NCI-H510A treated with DMSO at 0.1 percent for 48 hours (cell line): ENCODE results near the gene SLC14A1.
A peak's percentile ranks its signal among the peaks of the same experiment; 100 is the strongest.

Source experiments
- DNase-seq: peaks from one replicate; lab custom pipeline; 2025; lab: John Stamatoyannopoulos, UW

Gene SLC14A1

DNA sequence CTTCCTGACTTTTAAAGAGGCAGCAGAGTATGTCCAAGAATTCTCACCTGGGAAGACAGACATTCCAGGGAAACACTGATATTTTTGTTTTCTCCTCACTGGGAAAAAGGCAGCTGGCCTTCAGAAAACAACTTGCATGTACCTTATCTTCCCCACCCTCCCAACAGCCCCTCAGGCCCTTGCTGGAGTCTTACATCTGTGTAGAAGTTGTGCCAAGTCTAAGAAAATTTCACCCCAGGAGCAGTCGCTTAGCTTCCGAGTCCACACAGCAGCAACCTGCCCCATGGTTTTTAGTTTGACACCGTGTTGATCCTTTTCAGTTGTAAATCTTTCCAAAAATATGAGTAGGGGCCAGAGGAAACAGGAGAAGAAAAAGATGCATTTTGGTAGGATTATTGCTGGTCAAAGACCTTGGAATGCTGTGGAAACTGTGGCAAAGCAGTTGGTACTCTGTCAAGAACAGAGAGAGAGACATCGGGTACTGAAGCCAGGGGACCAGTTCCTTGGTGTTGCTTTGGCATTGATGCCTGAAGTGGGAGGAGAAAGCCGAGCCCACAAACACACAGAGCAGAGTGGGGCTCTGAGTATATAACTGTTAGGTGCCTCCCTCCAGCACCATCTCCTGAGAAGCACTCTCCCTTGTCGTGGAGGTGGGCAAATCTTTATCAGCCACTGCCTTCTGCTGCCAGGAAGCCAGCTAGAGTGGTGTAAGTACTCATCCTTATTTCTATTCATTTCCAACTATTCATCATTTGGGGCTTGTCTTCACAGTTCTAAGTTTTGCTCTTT lies at the start of gene SLC14A1:
SLC14A1 (plus strand) TSS at position 615 of the 789 bp plus-strand sequence. CDS start 6,140 bp downstream, outside the sequence.
- no peak for DNase-seq

GRCh38 chr18:45677276-45677807 lies 46.6 kb upstream of the SLC14A1 start:
- DNase-seq: no peak

GRCh38 chr18:45678441-45678840 lies 45.5 kb upstream of the SLC14A1 start:
- no peak for DNase-seq

DNA sequence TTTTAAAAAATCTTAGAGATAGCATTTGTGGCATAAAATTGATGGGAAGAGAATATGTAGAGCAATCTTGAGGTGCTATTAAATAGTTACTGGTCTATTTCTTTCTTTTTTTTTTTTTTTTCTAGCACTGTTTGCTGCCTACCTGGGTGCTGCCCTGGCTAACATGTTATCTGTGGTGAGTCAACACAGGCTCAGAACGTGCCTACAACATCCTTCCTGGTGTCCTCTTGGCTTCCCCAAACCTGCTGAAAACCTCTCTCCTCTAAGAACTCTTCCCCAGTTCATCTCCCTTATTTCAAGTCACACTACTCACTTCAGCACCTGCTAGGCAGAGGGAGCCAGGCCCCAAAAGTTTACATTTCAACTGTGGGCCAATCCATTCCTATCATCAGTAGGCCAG lies 45.1 kb upstream of the SLC14A1 start:
- no peak for DNase-seq

DNA sequence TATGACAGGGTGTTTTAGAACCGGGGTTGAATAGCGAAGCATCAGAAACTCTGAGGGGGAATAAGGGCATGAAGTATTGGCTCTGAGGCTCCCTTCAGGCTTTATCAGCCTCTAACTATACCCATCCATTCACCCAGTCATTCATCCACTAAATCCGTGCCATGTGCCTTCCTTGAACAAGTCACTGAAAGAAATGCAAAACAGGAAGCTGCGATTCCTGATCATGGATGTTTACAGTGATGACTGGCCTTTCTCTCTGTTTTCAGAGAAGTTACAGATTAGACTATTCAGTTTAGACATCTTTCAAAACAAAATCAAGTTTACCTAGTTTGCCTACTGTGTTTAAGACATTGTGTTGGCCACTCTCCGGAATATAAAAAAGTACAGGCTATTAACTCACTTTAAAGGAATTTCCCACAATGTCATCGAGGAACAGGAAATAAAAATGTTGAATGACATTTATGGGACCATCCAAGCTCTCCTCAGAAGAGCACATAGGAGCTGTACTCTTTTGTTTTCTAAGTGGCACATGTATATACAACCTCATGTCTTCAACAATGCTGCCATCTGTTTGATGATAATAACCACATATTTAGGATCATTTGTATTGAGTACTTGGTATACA lies 43.8 kb upstream of the SLC14A1 start:
- DNase-seq: no peak

- DNase-seq: no peak
These were observed 41.8 kb upstream of the SLC14A1 start for GRCh38 chr18:45682181-45682580.

DNA sequence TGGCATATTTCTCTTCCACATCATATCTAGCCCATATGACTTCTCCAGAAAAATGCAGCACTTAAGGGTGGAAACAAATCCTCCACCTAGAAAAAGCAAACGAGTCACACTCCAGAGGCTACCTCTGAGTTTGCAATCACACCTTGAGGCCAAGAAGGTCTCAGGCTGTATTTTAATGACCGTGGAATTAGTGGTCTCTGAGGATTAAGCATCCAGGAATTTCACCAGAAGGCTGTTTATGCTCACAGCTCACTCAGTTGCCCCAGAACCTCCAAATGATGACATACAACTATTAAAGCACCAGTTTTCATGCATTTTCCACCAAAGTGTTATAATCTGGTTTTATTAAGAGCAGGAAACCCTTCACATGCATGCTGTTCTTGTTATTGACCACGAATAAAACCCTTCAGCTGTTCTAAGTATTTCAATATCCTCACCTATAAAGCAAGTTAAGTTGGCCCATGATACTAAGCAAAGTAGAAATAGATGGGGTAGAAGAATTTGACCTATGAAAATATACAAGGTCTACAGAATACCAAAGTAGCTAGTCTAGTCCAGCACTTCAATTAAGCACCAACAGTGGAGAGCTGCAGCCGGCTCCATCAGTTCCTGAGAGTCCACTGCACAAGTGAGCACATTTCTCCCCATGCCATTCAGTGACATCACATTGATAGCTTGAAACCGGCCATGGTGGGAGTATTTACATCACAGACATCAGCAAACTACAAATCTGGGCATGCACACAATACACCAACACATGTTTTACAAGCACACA lies 39.5 kb upstream of the SLC14A1 start:
- no peak for DNase-seq

GRCh38 chr18:45686891-45687611 lies 36.9 kb upstream of the SLC14A1 start:
- DNase-seq: no peak

DNA sequence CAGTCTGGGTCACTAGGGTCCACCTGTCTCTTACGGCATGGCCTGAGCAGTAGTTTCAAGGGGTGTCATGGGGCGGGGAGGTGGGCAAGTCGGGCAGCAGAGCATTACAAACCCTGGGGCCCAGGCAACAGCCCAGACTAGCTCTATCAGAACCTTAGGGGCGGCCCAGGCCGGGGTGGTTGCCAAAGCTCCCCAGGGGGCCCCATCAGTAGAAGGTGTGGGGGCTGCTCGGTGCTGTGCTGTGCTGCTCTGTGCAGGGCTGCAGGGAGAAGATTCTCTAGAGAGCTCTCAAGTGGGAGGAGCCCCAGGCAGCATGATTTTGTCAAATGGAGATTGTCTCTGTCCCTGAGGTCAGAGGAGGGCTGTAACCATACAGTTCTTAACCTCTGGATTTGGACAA lies 36.4 kb upstream of the SLC14A1 start:
- DNase-seq: no peak

- DNase-seq: no peak
These were observed 35.9 kb upstream of the SLC14A1 start for GRCh38 chr18:45688113-45688512.

DNA sequence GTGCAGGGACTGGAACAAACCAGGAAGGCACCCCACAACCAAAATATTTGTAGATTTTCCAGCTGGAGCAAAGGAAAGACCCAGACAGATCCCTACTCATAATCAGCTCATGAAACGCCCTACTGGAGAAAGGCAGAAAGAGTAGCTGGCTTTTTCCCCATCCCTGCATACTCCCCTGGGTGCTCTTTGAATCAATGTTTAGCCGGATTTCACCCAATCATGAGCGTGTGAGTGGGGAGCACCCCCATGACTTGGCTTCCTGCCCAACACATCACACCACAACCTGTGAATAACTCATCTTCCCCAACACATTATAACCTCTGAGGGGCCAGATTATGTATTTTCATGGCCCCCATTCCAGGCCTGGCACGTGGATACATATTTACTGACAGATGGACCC lies 35.1 kb upstream of the SLC14A1 start:
- DNase-seq: no peak

DNA sequence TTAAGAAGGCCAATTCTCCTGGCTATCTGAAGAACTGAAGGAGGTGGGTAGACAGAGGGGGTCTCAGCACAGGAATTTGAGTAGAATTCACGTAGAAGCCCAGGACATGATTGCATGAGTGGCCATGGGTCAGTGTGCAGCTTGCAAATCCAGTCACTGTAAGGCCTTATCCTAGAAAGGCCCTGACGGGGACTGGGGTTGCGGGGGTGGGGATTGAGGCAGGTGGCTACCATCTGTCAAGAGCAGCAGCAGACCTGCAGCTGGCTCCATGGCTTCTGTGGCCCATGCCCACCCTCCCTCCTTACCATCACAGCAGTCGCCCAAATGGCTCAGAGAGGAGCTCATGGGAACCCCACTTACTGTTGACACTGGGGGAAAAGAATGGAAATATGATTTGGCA lies 34.6 kb upstream of the SLC14A1 start:
- DNase-seq: no peak

GRCh38 chr18:45690975-45691815 lies 32.8 kb upstream of the SLC14A1 start:
- DNase-seq: peak; percentile 23

DNA sequence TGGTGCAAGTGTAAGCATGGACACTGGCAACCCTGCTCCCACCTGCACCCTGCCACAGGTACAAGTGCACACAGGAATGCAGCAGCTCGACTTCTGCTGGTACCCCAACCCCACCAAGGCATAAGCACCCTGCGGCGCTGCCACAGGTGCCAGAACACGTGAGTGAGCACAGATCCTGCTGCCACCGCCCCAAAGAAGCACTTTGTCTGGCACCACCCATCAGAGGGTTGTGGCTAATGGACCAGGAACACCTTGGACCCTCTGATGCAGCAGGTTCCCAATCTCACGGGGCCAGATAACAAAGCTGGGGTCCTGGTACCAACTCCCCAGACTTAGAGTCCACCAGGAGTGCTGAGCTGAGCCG lies 32.2 kb upstream of the SLC14A1 start:
- no peak for DNase-seq

DNA sequence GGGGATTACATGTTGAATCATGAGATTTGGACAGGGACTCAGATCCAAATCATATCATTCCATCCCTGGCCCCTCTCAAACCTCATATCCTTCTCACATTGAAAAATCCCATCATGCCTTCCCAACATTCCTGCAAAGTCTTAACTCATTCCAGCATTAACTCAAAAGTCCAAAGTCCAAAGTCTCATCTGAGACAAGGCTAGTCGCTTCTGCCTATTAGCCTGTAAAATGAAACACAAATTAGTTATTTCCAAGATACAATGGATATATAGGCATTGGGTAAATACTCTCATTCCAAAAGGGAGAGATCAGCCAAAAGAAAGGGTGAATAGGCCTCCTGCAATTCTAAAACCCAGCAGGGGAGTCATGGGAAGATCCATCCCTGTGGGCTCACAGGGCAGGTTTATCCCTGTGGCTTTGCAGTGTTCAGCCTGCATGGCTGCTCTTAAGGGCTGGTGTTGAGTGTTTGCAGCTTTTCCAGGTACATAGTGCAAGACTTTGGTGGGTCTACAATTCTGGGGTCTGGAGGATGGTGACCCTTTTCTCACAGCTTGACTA lies 21.2 kb upstream of the SLC14A1 start:
- no peak for DNase-seq

GRCh38 chr18:45708831-45709230 lies 15.2 kb upstream of the SLC14A1 start:
- no peak for DNase-seq

DNA sequence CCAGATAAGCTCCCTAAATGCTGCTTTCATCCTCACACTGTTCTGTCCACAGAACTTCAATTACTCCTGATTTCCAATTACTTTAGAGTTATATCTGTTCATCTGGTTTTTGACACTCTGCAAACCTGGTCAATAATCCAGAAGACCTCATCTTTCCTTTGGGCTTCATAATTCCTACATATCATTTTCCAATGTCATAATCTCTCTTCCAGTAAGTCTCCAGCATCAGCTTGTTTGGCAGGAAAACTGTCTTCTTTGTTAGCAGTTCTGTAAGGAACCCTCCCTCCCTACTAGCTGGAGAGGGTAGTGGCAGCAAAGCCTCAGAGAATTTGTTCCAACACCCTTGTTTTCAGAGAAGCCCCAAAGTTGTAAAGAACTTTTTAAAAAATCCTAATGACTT lies 11.9 kb upstream of the SLC14A1 start:
- no peak for DNase-seq

DNA sequence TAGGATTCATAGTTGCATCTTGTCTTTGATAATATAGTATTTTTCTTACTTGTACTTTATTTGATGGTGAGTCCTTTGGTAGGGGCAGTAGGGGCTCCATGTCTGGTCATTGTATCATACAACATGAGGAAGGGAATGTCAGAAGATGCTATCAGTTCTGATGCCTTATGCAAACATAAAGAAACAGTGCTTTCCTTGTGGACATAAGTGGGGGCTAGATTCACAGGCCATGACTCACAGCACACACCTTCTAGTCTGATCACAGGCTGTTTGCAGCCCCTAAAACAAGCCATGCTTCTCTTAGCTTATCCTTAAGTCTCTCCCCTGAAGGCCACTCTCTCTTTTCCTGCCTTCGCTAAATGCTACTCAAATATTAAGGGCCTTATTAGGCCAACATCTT lies 10.7 kb upstream of the SLC14A1 start:
- DNase-seq: no peak

DNA sequence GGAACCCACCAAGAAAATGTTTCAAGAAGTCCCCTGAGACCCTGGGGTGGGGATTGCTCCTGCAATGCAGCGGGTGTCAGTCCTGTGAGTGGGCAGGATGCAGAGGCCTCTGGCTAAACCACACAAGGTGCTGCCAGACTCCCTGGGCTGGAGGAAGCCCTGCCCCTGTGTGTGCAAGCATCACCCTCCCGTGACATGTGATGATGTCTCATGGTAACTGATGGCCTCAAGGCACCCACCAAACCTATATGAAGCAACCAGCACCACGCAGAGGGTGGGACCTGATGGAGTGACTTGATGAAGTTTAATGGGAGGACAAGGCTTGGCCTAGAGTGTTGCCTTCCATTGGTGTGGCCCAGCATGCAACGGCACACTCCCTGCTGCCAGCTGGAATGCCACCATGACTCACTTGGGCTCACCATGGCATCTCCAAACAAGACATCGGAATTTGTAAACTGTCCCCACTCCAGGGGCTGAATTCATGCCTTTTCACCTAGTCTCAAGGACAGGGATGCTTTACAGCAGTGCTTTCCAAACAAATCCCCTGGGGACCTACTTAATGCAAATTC lies 8.7 kb upstream of the SLC14A1 start:
- DNase-seq: no peak

GRCh38 chr18:45719106-45719505 lies 4.9 kb upstream of the SLC14A1 start:
- DNase-seq: no peak
